ENCODE data around the gene ANKRD10. TPM values are rescaled to one million over a fixed set of nuclear protein-coding genes. Genes with fewer than 3 reads are reported as not detected.

The ANKRD10 gene
- total RNA-seq, 4 donors from 2014 or later: 128 to 268 (median 235) TPM

- Histone ChIP-seq H3K36me3 (no peaks in the 10 kb centered on the region), H3K4me3 (no peak overlapping the region), H3K27ac (no peak overlapping the region), H3K4me1 (no peaks in the 10 kb centered on the region), H3K9me3 (no peaks in the 10 kb centered on the region), H3K27me3 (no peaks in the 10 kb centered on the region)
- TF ChIP-seq CTCF (IDR thresholded peaks at IDR 0.05) (no peak), POLR2A (IDR thresholded peaks at IDR 0.05) (no peak)
- DNase-seq: no peak
- intact Hi-C loops (cut with DNase I; ENCODE audit: low total_unique reads): no loop called here
These were observed 30.4 kb downstream of the ANKRD10 start for GRCh38 chr13:110884517-110884916.

- Histone ChIP-seq H3K27me3 (no peaks in the 10 kb centered on the region), H3K27ac (no peak overlapping the region), H3K36me3 (no peaks in the 10 kb centered on the region), H3K9me3 (no peaks in the 10 kb centered on the region), H3K4me3 (no peak overlapping the region), H3K4me1 (no peaks in the 10 kb centered on the region)
- intact Hi-C loops (cut with DNase I; ENCODE audit: low total_unique reads): no loop called here
- DNase-seq: no peak
- TF ChIP-seq POLR2A (IDR thresholded peaks at IDR 0.05) (no peak), CTCF (IDR thresholded peaks at IDR 0.05) (no peak)
These were observed 31.3 kb downstream of the ANKRD10 start for GRCh38 chr13:110883542-110883941.

GRCh38 chr13:110882972-110883371, 31.9 kb downstream of the ANKRD10 start:
- no peak for DNase-seq
- Histone ChIP-seq H3K4me1 (no peaks in the 10 kb centered on the region), H3K4me3 (no peak overlapping the region), H3K27me3 (no peaks in the 10 kb centered on the region), H3K9me3 (no peaks in the 10 kb centered on the region), H3K36me3 (no peaks in the 10 kb centered on the region), H3K27ac (no peak overlapping the region)
- TF ChIP-seq POLR2A (IDR thresholded peaks at IDR 0.05) (no peak), CTCF (IDR thresholded peaks at IDR 0.05) (no peak)
- intact Hi-C loops (cut with DNase I; ENCODE audit: low total_unique reads): no loop called here

- Histone ChIP-seq H3K27me3 (no peaks in the 10 kb centered on the region), H3K36me3 (no peaks in the 10 kb centered on the region), H3K27ac (no peak overlapping the region), H3K4me3 (no peak overlapping the region), H3K9me3 (no peaks in the 10 kb centered on the region), H3K4me1 (no peaks in the 10 kb centered on the region)
- no peak for DNase-seq
- intact Hi-C loops (cut with DNase I; ENCODE audit: low total_unique reads): no loop called here
- no peak for TF ChIP-seq POLR2A (IDR thresholded peaks at IDR 0.05)
- no peak for TF ChIP-seq CTCF (IDR thresholded peaks at IDR 0.05)
These were observed 32.8 kb downstream of the ANKRD10 start for GRCh38 chr13:110881839-110882627.

GRCh38 chr13:110880627-110881026, 34.2 kb downstream of the ANKRD10 start:
- TF ChIP-seq CTCF (IDR thresholded peaks at IDR 0.05): no peak
- no peak for TF ChIP-seq POLR2A (IDR thresholded peaks at IDR 0.05)
- no peaks in the 10 kb centered on the region for H3K4me1 ChIP-seq
- no peak for DNase-seq
- H3K4me3 ChIP-seq: no peak overlapping the region
- intact Hi-C loops (cut with DNase I; ENCODE audit: low total_unique reads): no loop called here
- H3K27me3 ChIP-seq: no peaks in the 10 kb centered on the region
- H3K36me3 ChIP-seq: no peaks in the 10 kb centered on the region
- H3K9me3 ChIP-seq: no peaks in the 10 kb centered on the region
- no peak overlapping the region for H3K27ac ChIP-seq
